Large intestine (tissue), 3 donors: Measurements from ENCODE around the gene UST. TPM values are rescaled to one million over a fixed set of nuclear protein-coding genes. Genes with fewer than 3 reads are reported as not detected.
"Not testable (repeated sequence)": the region's sequence is repeated elsewhere in the genome, so short reads cannot be mapped to it uniquely, and the experiment has no call there.

Experiments
- DNase-seq, 2 donors: peaks; one replicate each; pipeline versions ENCODE4 v3.0.0 to v3.0.0-alpha.2; 2013
- H3K27ac ChIP-seq: one replicate; pipeline ENCODE4 v1.5.1; 2013; ENCODE audit warnings: low read length
- H3K27me3 ChIP-seq: 2 replicates; pipeline ENCODE4 v1.6.1; 2013; ENCODE audit warnings: low read length; ENCODE audit not compliant: control insufficient read depth, insufficient read depth
- H3K36me3 ChIP-seq: 2 replicates; pipeline ENCODE4 v1.6.1; 2013; ENCODE audit warnings: low read length; ENCODE audit not compliant: control insufficient read depth, insufficient read depth
- H3K4me1 ChIP-seq: one replicate; pipeline ENCODE4 v1.6.1; 2013; ENCODE audit warnings: low read length; ENCODE audit not compliant: control insufficient read depth, insufficient read depth
- H3K4me3 ChIP-seq: one replicate; pipeline ENCODE4 v1.5.1; 2013; ENCODE audit warnings: low read length
- H3K9me3 ChIP-seq: one replicate; pipeline ENCODE4 v1.6.1; 2013; ENCODE audit warnings: mild to moderate bottlenecking, low read depth, low read length, moderate library complexity; ENCODE audit not compliant: control insufficient read depth
- WGBS: methylation state at CpG from one replicate; pipeline ENCODE4 v1.1.5; 2013; ENCODE audit warnings: low lambda C conversion rate; ENCODE audit not compliant: insufficient coverage; 5-methylcytosine and 5-hydroxymethylcytosine counted together
- polyA plus RNA-seq: library from polyadenylated mRNA; unstranded; fragments of 120-200 nt; gene quantifications from one replicate; pipeline ENCODE4 v1.2.1, GENCODE V29; 2013

UST gene
- polyA plus RNA-seq, 1 donor: 2.9 TPM

- Histone ChIP-seq H3K27ac (no peak overlapping the region), H3K27me3 (no peaks in the 10 kb centered on the region), H3K4me3 (no peak overlapping the region), H3K9me3 (no peaks in the 10 kb centered on the region), H3K36me3 (no peaks in the 10 kb centered on the region), H3K4me1 (no peaks in the 10 kb centered on the region)
- DNase-seq: no peak
Observed at GRCh38 chr6:148867862-148868261, 121.0 kb downstream of the UST start.

- Histone ChIP-seq H3K36me3 (no peaks in the 10 kb centered on the region), H3K9me3 (no peaks in the 10 kb centered on the region), H3K4me1 (no peaks in the 10 kb centered on the region), H3K27ac (no peak overlapping the region), H3K27me3 (no peaks in the 10 kb centered on the region), H3K4me3 (no peak overlapping the region)
- 80% methylated on average over 2 of the region's 5 CpGs for WGBS
- DNase-seq: no peak
Observed at GRCh38 chr6:148868314-148868713, 121.5 kb downstream of the UST start.

DNA sequence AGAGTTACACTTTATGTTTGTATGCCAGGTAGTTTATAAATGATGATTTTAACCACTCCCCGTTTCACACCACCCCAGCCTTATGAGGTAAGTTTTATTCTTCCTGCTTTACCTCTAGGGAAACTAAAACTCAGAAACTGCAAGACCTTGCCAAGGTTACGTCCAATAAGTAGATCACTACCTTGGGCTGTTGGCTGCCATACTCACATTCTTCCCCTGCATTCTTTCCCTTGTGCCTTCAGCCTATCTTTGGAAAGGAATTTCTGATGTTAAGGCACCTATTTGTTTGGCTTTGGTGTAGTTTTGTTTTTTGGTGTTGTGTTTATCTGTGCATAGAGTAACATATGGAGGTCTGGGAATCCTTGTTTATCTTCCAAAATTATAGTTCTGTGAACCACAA lies 122.1 kb downstream of the UST start:
- Histone ChIP-seq H3K4me1 (no peaks in the 10 kb centered on the region), H3K4me3 (no peak overlapping the region), H3K27me3 (no peaks in the 10 kb centered on the region), H3K27ac (no peak overlapping the region), H3K36me3 (no peaks in the 10 kb centered on the region), H3K9me3 (no peaks in the 10 kb centered on the region)
- no peak for DNase-seq
- WGBS: 100% methylated on average over 1 of the region's 2 CpGs

GRCh38 chr6:148869585-148869984 lies 122.8 kb downstream of the UST start:
- Histone ChIP-seq H3K27me3 (no peaks in the 10 kb centered on the region), H3K36me3 (no peaks in the 10 kb centered on the region), H3K9me3 (no peaks in the 10 kb centered on the region), H3K4me3 (no peak overlapping the region), H3K4me1 (no peaks in the 10 kb centered on the region), H3K27ac (no peak overlapping the region)
- 93% methylated on average over 3 of the region's 7 CpGs for WGBS
- no peak for DNase-seq

DNA sequence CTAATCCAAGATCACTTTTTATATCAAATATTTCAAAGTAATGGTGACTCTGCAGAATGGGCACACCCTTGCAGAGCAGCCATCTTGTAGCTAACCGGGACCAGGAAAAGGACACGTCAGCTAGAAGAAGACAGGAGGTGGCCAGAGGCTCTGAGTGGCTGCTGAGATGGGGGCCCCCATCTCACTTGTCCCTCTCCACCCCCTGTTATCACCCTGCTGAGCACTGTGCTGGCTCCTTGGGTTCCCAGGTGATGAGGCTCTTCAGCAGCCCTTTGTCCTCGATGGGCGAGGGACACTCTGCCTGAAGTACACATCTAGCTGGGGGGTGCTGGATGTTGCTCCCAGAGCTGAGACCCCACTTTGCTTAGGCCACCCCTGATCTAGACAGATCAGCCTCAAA lies 126.3 kb downstream of the UST start:
- no CpG with 5 or more reads among the region's 4 CpGs for WGBS
- H3K36me3 ChIP-seq: no peaks in the 10 kb centered on the region
- no peak for DNase-seq
- no peaks in the 10 kb centered on the region for H3K27me3 ChIP-seq
- H3K9me3 ChIP-seq: no peaks in the 10 kb centered on the region
- H3K4me3 ChIP-seq: no peak overlapping the region
- H3K4me1 ChIP-seq: no peaks in the 10 kb centered on the region
- no peak overlapping the region for H3K27ac ChIP-seq

- Histone ChIP-seq H3K9me3 (no peaks in the 10 kb centered on the region), H3K36me3 (no peaks in the 10 kb centered on the region), H3K27ac (no peak overlapping the region), H3K4me1 (no peaks in the 10 kb centered on the region), H3K4me3 (no peak overlapping the region), H3K27me3 (no peaks in the 10 kb centered on the region)
- WGBS: no CpG with 5 or more reads among the region's 5 CpGs
- peak; percentile 24 to 32 for DNase-seq
Observed at GRCh38 chr6:148873868-148874267, 127.0 kb downstream of the UST start.

- DNase-seq: no peak
- no peak overlapping the region for H3K4me3 ChIP-seq
- WGBS: 47% methylated on average over 2 of the region's 9 CpGs
- no peaks in the 10 kb centered on the region for H3K4me1 ChIP-seq
- no peaks in the 10 kb centered on the region for H3K9me3 ChIP-seq
- H3K27ac ChIP-seq: no peak overlapping the region
- H3K27me3 ChIP-seq: no peaks in the 10 kb centered on the region
- H3K36me3 ChIP-seq: no peaks in the 10 kb centered on the region
Observed at GRCh38 chr6:148874698-148875293, 128.0 kb downstream of the UST start.

DNA sequence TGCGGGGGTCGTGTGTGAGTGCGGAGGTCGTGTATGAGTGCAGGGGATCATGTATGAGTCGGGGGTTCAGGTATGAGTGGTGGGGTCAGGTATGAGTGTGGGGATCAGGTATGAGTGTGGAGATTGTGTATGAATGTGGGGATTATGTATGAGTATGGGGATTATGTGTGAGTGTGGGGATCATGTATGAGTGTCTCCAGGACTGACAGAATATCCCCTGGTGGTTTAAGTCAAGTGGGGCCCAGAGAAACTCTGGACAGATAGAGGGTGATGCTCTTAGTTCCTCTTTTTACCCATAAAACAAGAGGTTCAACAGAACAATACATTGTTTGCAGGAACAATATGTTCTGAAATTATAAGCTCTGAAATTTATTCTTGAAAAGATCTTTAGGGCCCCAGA lies 131.9 kb downstream of the UST start:
- no peaks in the 10 kb centered on the region for H3K27me3 ChIP-seq
- no peak overlapping the region for H3K27ac ChIP-seq
- H3K9me3 ChIP-seq: no peaks in the 10 kb centered on the region
- H3K4me3 ChIP-seq: no peak overlapping the region
- DNase-seq: no peak
- 93% methylated on average over 3 of the region's 5 CpGs for WGBS
- H3K4me1 ChIP-seq: no peaks in the 10 kb centered on the region
- no peaks in the 10 kb centered on the region for H3K36me3 ChIP-seq

DNA sequence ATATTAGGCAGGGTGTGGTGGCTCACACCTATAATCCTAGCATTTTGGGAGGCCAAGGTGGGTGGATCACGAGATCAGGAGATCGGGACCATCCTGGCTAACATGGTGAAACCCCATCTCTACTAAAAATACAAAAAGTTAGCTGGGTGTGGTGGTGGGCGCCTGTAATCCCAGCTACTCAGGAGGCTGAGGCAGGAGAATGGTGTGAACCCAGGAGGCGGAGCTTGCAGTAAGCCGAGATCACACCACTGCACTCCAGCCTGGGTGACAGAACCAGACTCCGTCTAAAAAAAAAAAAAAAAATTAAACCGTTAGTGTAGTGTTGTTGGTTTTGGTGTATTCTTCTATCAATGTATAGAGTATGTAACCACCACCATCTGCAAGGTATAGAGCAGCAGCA lies 133.9 kb downstream of the UST start:
- not testable (repeated sequence) for H3K9me3 ChIP-seq, H3K36me3 ChIP-seq, DNase-seq, H3K4me1 ChIP-seq, H3K27ac ChIP-seq, H3K4me3 ChIP-seq, H3K27me3 ChIP-seq
- no CpG with 5 or more reads among the region's 7 CpGs for WGBS

- no peak for DNase-seq
- no peaks in the 10 kb centered on the region for H3K27me3 ChIP-seq
- H3K9me3 ChIP-seq: no peaks in the 10 kb centered on the region
- H3K4me1 ChIP-seq: no peaks in the 10 kb centered on the region
- H3K4me3 ChIP-seq: no peak overlapping the region
- H3K36me3 ChIP-seq: no peaks in the 10 kb centered on the region
- 50% methylated on average over 1 of the region's 9 CpGs for WGBS
- no peak overlapping the region for H3K27ac ChIP-seq
Observed at GRCh38 chr6:148881593-148882311, 134.9 kb downstream of the UST start.

- Histone ChIP-seq H3K27me3 (no peaks in the 10 kb centered on the region), H3K36me3 (no peaks in the 10 kb centered on the region), H3K27ac (no peak overlapping the region), H3K9me3 (no peaks in the 10 kb centered on the region), H3K4me1 (no peaks in the 10 kb centered on the region), H3K4me3 (no peak overlapping the region)
- no CpG with 5 or more reads among the region's 2 CpGs for WGBS
- no peak for DNase-seq
Observed at GRCh38 chr6:148883270-148883669, 136.4 kb downstream of the UST start.
